HTR-8/SVneo (cell line): ENCODE data around the gene EFNA2.
A peak's percentile ranks its signal among the peaks of the same experiment; 100 is the strongest.

Experiments used
- DNase-seq: peaks from one replicate; pipeline ENCODE4 v3.0.0; 2011; ENCODE audit warnings: low spot score, mixed read lengths; ENCODE audit not compliant: insufficient read length
- FAIRE-seq: peaks from 2 replicates; lab custom pipeline; 2011; peaks lifted over from hg19 to GRCh38; lab: Jason Lieb, UNC

The EFNA2 gene

DNA sequence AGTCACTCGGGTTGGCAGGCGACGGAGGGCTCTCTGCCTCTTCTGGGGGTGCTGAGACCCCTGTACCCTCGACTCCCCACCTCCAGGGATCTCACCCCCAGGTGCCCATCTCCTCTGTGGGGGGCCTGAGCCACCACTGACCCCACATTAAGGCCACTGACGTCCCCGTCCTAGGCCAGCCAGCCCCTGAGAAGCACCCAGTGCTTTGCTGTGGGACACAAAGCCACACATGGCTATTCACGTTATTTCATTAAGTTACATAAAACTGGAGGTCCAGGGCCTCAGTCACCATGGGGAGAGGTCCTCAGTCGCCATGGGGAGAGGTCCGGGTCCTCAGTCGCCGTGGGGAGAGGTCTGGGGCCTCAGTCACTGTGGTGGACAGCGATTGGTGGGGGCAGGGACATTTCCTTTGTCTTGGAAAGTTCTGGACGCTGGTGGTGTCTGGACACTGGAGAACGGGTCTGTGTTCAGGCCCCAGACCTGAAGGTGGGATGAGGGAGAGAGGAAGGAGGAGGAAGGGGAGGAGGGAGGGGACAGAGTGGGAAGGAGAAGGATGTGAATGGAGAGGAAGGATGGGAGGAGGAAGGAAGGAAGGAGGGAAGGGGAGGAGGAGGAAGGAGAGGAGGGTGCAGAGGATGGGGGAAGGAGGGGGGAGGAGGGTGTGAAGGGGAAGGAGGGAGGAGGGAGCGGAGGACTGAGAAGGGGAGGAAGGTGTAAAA lies 3.9 kb upstream of the EFNA2 start:
- no peak for DNase-seq
- FAIRE-seq: no peak

- FAIRE-seq (peak; percentile 79), DNase-seq (no peak)
These were observed 3.0 kb upstream of the EFNA2 start for GRCh38 chr19:1282588-1283206.

GRCh38 chr19:1283207-1283916 lies 2.3 kb upstream of the EFNA2 start:
- FAIRE-seq: no peak
- no peak for DNase-seq

GRCh38 chr19:1283917-1284292 lies 1.8 kb upstream of the EFNA2 start:
- DNase-seq (no peak), FAIRE-seq (no peak)

GRCh38 chr19:1284293-1284978 lies 1.2 kb upstream of the EFNA2 start:
- no peak for FAIRE-seq
- no peak for DNase-seq

- FAIRE-seq: no peak
- no peak for DNase-seq
These were observed 515 bp upstream of the EFNA2 start for GRCh38 chr19:1284979-1285736.

DNA sequence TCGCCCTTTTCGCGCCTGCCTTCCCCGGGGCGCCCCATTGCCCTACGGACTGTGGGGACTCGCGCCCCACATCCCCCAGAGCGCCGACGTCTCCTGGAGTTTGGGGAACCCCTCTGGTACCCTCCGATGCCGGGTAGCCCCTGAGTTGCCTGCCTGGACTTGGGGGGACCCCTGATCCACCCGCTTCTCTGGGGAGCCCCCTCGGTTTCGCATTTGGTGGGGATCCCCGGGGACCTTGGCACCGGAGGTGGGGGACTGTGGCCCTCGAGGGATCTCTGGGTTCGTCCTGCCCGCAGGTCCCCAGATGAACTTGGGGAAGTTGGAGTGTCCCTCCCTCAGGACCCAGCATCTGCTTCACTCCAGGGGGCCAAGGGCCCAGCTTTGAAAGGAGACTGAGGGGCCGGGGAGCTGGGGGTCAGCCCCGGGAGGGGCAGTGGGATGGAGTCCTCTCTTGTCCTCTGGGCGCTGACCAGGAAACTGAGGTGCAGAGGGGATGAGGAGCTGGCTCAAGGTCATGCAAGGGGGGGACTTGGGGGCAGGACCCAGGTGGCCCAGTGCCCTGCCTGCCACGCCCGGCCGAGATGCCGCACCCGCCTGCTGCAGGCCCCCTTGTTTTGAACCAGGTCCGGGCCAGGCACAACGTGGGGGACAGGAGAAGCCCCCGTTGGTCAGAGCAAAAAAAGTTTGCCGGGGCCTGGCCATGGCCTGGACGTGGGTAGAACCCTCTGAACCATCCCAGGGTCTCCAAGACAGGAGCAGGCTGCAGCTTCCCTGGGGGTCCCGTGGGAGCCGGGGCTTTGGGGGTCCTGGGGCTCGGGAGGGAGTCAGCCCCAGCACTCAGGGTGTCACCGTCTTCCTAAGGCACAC lies 1.0 kb downstream of the EFNA2 start:
- no peak for FAIRE-seq
- DNase-seq: no peak

GRCh38 chr19:1287354-1288225 lies 1.9 kb downstream of the EFNA2 start:
- FAIRE-seq: no peak
- DNase-seq: no peak

- no peak for DNase-seq
- no peak for FAIRE-seq
These were observed 2.5 kb downstream of the EFNA2 start for GRCh38 chr19:1288226-1288612.

GRCh38 chr19:1288833-1289685 lies 3.4 kb downstream of the EFNA2 start:
- DNase-seq (no peak), FAIRE-seq (no peak)

GRCh38 chr19:1289686-1290025 lies 4.0 kb downstream of the EFNA2 start:
- DNase-seq: no peak
- FAIRE-seq: no peak

- no peak for FAIRE-seq
- DNase-seq: no peak
These were observed 4.6 kb downstream of the EFNA2 start for GRCh38 chr19:1290196-1290702.

- no peak for FAIRE-seq
These were observed 5.3 kb downstream of the EFNA2 start for GRCh38 chr19:1290703-1291651.

DNA sequence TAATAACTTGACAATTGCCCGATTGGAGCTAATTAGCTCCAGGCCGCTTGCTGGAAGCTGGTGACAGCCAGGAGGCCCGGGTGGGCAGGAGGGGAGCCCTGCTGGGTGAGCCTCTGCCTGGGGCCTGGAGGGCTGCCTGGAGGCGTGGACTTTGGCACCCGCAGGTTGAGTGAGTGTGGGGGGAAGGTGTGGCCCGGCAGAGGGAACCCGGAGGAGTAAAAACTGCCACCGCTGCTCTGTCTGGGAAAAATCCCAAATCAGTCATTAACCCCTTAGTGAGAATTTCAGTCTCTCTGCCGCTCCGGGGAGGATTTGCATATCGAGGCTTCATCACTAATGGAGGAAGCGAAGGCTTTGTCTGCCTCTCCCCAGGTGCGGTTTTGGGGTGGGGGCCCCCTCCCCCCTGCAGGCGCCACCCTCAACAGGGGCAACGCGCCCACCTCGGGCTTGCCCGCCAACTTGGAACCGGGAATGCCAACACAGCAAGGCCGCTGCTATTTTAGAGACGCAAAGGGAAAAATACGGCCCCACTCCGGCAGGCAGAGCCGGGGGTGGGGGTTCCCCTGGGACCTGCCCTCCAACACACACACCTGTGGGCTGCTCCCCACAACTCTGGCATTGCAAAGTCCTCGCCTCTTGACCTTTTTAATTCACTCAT lies 6.2 kb downstream of the EFNA2 start:
- DNase-seq: no peak
- FAIRE-seq: no peak

More at GRCh38 chr19:1290703-1291651, 5.3 kb downstream of the EFNA2 start:
- no peak for DNase-seq

DNA sequence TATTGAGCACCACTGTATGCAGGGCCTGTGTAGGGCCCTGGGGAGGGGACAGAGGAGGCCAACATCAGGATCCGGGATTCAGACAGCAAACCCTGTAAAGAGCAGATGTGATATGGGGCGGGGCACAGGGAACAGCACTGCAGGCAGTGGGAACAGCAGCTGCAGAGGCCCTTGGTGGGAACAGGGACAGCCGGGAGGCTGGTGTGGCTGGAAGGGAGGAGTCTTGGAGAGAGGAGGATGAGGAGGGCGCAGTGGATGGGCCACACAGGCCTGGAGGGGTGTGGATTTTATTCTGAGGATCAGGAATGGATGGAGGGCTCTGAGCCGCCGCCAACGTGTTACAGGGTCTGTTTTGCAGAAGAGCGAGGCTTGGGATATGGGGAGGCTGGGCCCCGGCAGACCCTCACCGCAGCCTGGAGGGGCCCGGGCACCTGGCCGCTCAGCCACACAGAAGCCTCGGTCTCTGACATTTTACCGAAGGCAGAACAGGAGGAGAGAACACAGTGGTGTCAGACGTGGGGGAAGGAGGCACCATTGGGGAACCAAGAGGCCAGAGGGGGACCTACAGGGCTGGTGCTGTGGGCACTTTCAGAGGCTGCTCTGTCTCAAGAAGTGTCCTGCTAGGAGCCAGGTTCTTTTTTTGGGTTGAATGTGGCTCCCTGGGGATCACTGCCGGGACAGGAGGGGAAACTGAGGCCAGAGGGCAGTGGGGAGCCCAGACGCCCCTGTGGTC lies 6.9 kb downstream of the EFNA2 start:
- FAIRE-seq: no peak
- DNase-seq: no peak
